Trophoblast cell (in vitro differentiated cells and primary cell): ENCODE data around the gene RBM33.
A peak's percentile ranks its signal among the peaks of the same experiment; 100 is the strongest.

ENCODE experiments used
- DNase-seq, 2 donors: peaks; one replicate each; pipeline ENCODE4 v3.0.0-alpha.2; 2016
- H2AFZ ChIP-seq: 2 replicates; pipeline ENCODE4 v1.6.1; 2013; ENCODE audit warnings: low read length, moderate library complexity, mild to moderate bottlenecking; ENCODE audit not compliant: insufficient read depth, poor library complexity
- H2AK5ac ChIP-seq: 2 replicates; pipeline ENCODE4 v1.6.1; 2013; ENCODE audit warnings: mild to moderate bottlenecking, low read length
- H2BK120ac ChIP-seq: 2 replicates; pipeline ENCODE4 v1.6.1; 2013; ENCODE audit warnings: low read length, mild to moderate bottlenecking, moderate library complexity; ENCODE audit not compliant: insufficient read depth, poor library complexity
- H2BK12ac ChIP-seq: 2 replicates; pipeline ENCODE4 v1.6.1; 2013; ENCODE audit warnings: mild to moderate bottlenecking, low read length, moderate library complexity
- H2BK5ac ChIP-seq: 2 replicates; pipeline ENCODE4 v1.6.1; 2013; ENCODE audit warnings: low read length, low read depth, moderate library complexity, mild to moderate bottlenecking; ENCODE audit not compliant: poor library complexity
- H3K14ac ChIP-seq: 2 replicates; pipeline ENCODE4 v1.6.1; 2013; ENCODE audit warnings: mild to moderate bottlenecking, low read length
- H3K18ac ChIP-seq: 2 replicates; pipeline ENCODE4 v1.6.1; 2013; ENCODE audit warnings: mild to moderate bottlenecking, low read length
- H3K23ac ChIP-seq: 2 replicates; pipeline ENCODE4 v1.6.1; 2013; ENCODE audit warnings: low read length
- H3K27ac ChIP-seq: 2 replicates; pipeline ENCODE4 v1.5.1; 2013; ENCODE audit warnings: low read depth, mild to moderate bottlenecking, inconsistent platforms, low read length, moderate library complexity
- H3K27me3 ChIP-seq: 2 replicates; pipeline ENCODE4 v1.6.1; 2013; ENCODE audit warnings: inconsistent platforms, mild to moderate bottlenecking, low read length, moderate library complexity; ENCODE audit not compliant: insufficient read depth
- H3K36me3 ChIP-seq, 2 experiments: 1 replicate in 1 of 2; 2 replicates in 1 of 2; pipeline ENCODE4 v1.6.1; 2013; ENCODE audit warnings: low read length in 2 of 2, mild to moderate bottlenecking in 2 of 2, moderate library complexity in 1 of 2; ENCODE audit not compliant: insufficient read depth in 2 of 2, control insufficient read depth in 1 of 2
- H3K4ac ChIP-seq: 2 replicates; pipeline ENCODE4 v1.6.1; 2013; ENCODE audit warnings: low read depth, mild to moderate bottlenecking, low read length, moderate library complexity
- H3K4me1 ChIP-seq, 2 experiments: 1 replicate in 1 of 2; 2 replicates in 1 of 2; pipeline ENCODE4 v1.6.1; 2013; ENCODE audit warnings: low read length in 2 of 2, mild to moderate bottlenecking in 2 of 2, moderate library complexity in 1 of 2; ENCODE audit not compliant: insufficient read depth in 2 of 2, control insufficient read depth in 1 of 2
- H3K4me2 ChIP-seq: 2 replicates; pipeline ENCODE4 v1.6.1; 2013; ENCODE audit warnings: inconsistent platforms, mild to moderate bottlenecking, low read length, moderate library complexity
- H3K4me3 ChIP-seq: 2 replicates; pipeline ENCODE4 v1.5.1; 2013; ENCODE audit warnings: mild to moderate bottlenecking, low read depth, low read length, inconsistent platforms
- H3K79me1 ChIP-seq: one replicate; pipeline ENCODE4 v1.6.1; 2013; ENCODE audit warnings: low read length
- H3K79me2 ChIP-seq: 2 replicates; pipeline ENCODE4 v1.6.1; 2013; ENCODE audit warnings: low read length, mild to moderate bottlenecking; ENCODE audit not compliant: control insufficient read depth, insufficient read depth, poor library complexity
- H3K9ac ChIP-seq: 2 replicates; pipeline ENCODE4 v1.6.1; 2013; ENCODE audit warnings: mild to moderate bottlenecking, low read length
- H3K9me3 ChIP-seq: 2 replicates; pipeline ENCODE4 v1.6.1; 2013; ENCODE audit warnings: low read depth, mild to moderate bottlenecking, control low read depth, inconsistent platforms, low read length; ENCODE audit not compliant: insufficient read depth
- H4K12ac ChIP-seq: 2 replicates; pipeline ENCODE4 v1.6.1; 2013; ENCODE audit warnings: low read depth, mild to moderate bottlenecking, low read length, moderate library complexity
- H4K8ac ChIP-seq: 2 replicates; pipeline ENCODE4 v1.6.1; 2013; ENCODE audit warnings: low read depth, mild to moderate bottlenecking, low read length, moderate library complexity
- H4K91ac ChIP-seq: one replicate; pipeline ENCODE4 v1.6.1; 2013; ENCODE audit warnings: low read depth, mild to moderate bottlenecking, low read length, moderate library complexity
- WGBS: extraction: QIAGEN DNeasy Blood & Tissue Kit; methylation state at CpG from one replicate; pipeline ENCODE4 v1.1.7; 2013; ENCODE audit warnings: missing lambda C conversion rate; ENCODE audit not compliant: insufficient read length, insufficient coverage; ENCODE audit errors: extremely low coverage; 5-methylcytosine and 5-hydroxymethylcytosine counted together

Gene RBM33

GRCh38 chr7:155652156-155653114 is 8.0 kb downstream of the RBM33 start:
- H3K4ac ChIP-seq, result peak overlapping the region; percentile 14

GRCh38 chr7:155653803-155654202 is 9.3 kb downstream of the RBM33 start:
- Histone ChIP-seq H3K9me3 (no peaks in the 10 kb centered on the region), H2BK5ac (no peak overlapping the region), H3K79me1 (no peaks in the 10 kb centered on the region), H3K4me2 (no peak overlapping the region), H3K9ac (no peak overlapping the region), H2AFZ (no peak overlapping the region), H3K79me2 (peaks cover 15% of the 10 kb centered on the region), H3K4me3 (no peak overlapping the region), H3K4me1 (no peaks in the 10 kb centered on the region), H4K12ac (no peak overlapping the region), H3K27me3 (no peaks in the 10 kb centered on the region), H3K14ac (no peak overlapping the region), H3K23ac (no peak overlapping the region), H3K36me3 (peaks cover 0 to 1% of the 10 kb centered on the region in 2 experiments), H3K27ac (no peak overlapping the region), H4K8ac (no peak overlapping the region), H2AK5ac (no peak overlapping the region), H4K91ac (no peak overlapping the region), H3K18ac (no peak overlapping the region), H3K4ac (peak overlapping the region; percentile 58), H2BK12ac (no peak overlapping the region), H2BK120ac (no peak overlapping the region)
- peak in 1 of 2 donors; percentile 54 for DNase-seq
- WGBS, result 100% methylated on average over 1 of the region's 2 CpGs

More at GRCh38 chr7:155652156-155653114, 8.0 kb downstream of the RBM33 start:
- Histone ChIP-seq H3K23ac (no peak overlapping the region), H2BK12ac (no peak overlapping the region), H3K4me3 (no peak overlapping the region), H2AK5ac (no peak overlapping the region), H4K12ac (no peak overlapping the region), H2BK5ac (no peak overlapping the region), H3K4me2 (no peak overlapping the region), H3K18ac (no peak overlapping the region), H4K91ac (no peak overlapping the region), H3K14ac (no peak overlapping the region), H4K8ac (no peak overlapping the region), H3K4me1 (no peaks in the 10 kb centered on the region), H3K36me3 (peaks cover 1 to 3% of the 10 kb centered on the region in 2 experiments), H3K9ac (no peak overlapping the region), H3K79me2 (peaks cover 13% of the 10 kb centered on the region), H3K27me3 (no peaks in the 10 kb centered on the region), H2BK120ac (no peak overlapping the region), H3K9me3 (no peaks in the 10 kb centered on the region), H2AFZ (no peak overlapping the region), H3K27ac (no peak overlapping the region), H3K79me1 (no peaks in the 10 kb centered on the region)
- WGBS, result no CpG with 5 or more reads among the region's 6 CpGs
- no peak for DNase-seq

- Histone ChIP-seq H4K8ac (no peak overlapping the region), H2AK5ac (no peak overlapping the region), H3K9ac (no peak overlapping the region), H3K9me3 (no peaks in the 10 kb centered on the region), H2BK120ac (no peak overlapping the region), H3K23ac (no peak overlapping the region), H3K4me2 (no peak overlapping the region), H3K79me2 (peaks cover 10% of the 10 kb centered on the region), H3K4me3 (no peak overlapping the region), H2BK5ac (no peak overlapping the region), H4K12ac (no peak overlapping the region), H4K91ac (no peak overlapping the region), H3K14ac (no peak overlapping the region), H2BK12ac (no peak overlapping the region), H3K27ac (no peak overlapping the region), H3K18ac (no peak overlapping the region), H3K36me3 (peaks cover 0 to 1% of the 10 kb centered on the region in 2 experiments), H3K4me1 (no peaks in the 10 kb centered on the region), H2AFZ (no peak overlapping the region), H3K4ac (peak overlapping the region; percentile 96), H3K79me1 (no peaks in the 10 kb centered on the region), H3K27me3 (no peaks in the 10 kb centered on the region)
- no peak for DNase-seq
- WGBS, result no CpG with 5 or more reads among the region's 7 CpGs
Observed at GRCh38 chr7:155656891-155657290, 12.4 kb downstream of the RBM33 start.

GRCh38 chr7:155660059-155660757 is 15.7 kb downstream of the RBM33 start:
- Histone ChIP-seq H3K9me3 (peaks cover 3% of the 10 kb centered on the region), H2BK5ac (no peak overlapping the region), H3K4me2 (no peak overlapping the region), H3K79me2 (peaks cover 14% of the 10 kb centered on the region), H3K9ac (no peak overlapping the region), H3K79me1 (no peaks in the 10 kb centered on the region), H4K91ac (no peak overlapping the region), H3K14ac (no peak overlapping the region), H2BK120ac (no peak overlapping the region), H4K8ac (no peak overlapping the region), H2BK12ac (no peak overlapping the region), H3K36me3 (peaks cover 3 to 4% of the 10 kb centered on the region in 2 experiments), H3K4me3 (no peak overlapping the region), H3K18ac (peak overlapping the region; percentile 46), H3K4ac (peak overlapping the region; percentile 98), H3K4me1 (peaks cover 0 to 3% of the 10 kb centered on the region in 2 experiments), H3K23ac (no peak overlapping the region), H3K27ac (no peak overlapping the region), H2AFZ (no peak overlapping the region), H4K12ac (no peak overlapping the region), H3K27me3 (no peaks in the 10 kb centered on the region), H2AK5ac (no peak overlapping the region)
- DNase-seq, result peak in 1 of 2 donors; percentile 46
- WGBS, result no CpG with 5 or more reads among the region's 5 CpGs
